ENCODE measurements around the gene PRSS38.

- TF ChIP-seq, protein P1, sequence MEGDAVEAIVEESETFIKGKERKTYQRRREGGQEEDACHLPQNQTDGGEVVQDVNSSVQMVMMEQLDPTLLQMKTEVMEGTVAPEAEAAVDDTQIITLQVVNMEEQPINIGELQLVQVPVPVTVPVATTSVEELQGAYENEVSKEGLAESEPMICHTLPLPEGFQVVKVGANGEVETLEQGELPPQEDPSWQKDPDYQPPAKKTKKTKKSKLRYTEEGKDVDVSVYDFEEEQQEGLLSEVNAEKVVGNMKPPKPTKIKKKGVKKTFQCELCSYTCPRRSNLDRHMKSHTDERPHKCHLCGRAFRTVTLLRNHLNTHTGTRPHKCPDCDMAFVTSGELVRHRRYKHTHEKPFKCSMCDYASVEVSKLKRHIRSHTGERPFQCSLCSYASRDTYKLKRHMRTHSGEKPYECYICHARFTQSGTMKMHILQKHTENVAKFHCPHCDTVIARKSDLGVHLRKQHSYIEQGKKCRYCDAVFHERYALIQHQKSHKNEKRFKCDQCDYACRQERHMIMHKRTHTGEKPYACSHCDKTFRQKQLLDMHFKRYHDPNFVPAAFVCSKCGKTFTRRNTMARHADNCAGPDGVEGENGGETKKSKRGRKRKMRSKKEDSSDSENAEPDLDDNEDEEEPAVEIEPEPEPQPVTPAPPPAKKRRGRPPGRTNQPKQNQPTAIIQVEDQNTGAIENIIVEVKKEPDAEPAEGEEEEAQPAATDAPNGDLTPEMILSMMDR (IDR thresholded peaks at IDR 0.05), result no peak
- TF ChIP-seq POLR2A (IDR thresholded peaks at IDR 0.05) (no peak), POLR2AphosphoS5 (IDR thresholded peaks at IDR 0.05) (no peak)
Observed at GRCh38 chr1:227828786-227829185, 13.3 kb downstream of the PRSS38 start.

Data from gastroesophageal sphincter (tissue), 3 donors.